HG03575 (cell line): ENCODE measurements around the gene SAP30BP.
"Not testable (repeated sequence)": the region's sequence is repeated elsewhere in the genome, so short reads cannot be mapped to it uniquely, and the experiment has no call there.

ENCODE experiments used
- ATAC-seq: cut with Tn5 transposase; IDR thresholded peaks from one replicate; pipeline ENCODE4 v1.9.1; 2021; ENCODE audit not compliant: unreplicated experiment, insufficient number of reproducible peaks, low FRiP score; ENCODE audit errors: extremely low read depth

Gene SAP30BP

DNA sequence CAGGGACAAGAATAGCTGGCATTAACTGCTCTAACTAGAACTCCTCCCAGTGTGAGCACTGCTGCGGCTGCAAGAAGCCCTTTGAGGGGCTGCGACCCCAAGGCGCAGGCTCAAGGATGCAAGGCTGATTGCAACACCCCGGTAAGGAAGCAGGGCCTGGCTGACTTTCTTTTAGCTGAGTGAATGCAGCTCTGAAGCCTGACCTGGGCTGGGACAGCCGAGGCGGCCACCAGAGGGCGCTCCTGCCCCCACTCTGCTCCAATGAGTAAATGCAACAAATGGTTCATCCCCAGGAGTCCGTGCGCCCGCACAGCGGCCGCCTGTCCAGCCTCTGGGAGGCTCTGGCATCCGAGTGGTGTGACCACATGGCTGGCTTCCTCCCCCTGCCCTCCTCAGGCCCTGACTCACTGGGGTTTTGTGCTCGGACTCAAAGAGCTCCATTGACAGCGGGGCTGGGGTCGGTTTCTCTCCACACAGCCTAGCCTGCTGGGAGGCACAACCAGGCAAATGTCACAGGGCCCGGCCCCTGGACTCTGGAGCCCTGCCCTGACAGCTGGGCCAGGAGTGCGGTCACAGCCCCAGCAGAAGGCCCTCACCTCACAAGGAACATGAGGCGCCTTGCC is 34.2 kb upstream of the SAP30BP start, which contains the start of gene SMIM5:
Gene SMIM5, plus strand, starts transcription at position 572 of the 623 bp plus-strand sequence. CDS start 6,768 bp downstream, outside the sequence.
- no peak for ATAC-seq

DNA sequence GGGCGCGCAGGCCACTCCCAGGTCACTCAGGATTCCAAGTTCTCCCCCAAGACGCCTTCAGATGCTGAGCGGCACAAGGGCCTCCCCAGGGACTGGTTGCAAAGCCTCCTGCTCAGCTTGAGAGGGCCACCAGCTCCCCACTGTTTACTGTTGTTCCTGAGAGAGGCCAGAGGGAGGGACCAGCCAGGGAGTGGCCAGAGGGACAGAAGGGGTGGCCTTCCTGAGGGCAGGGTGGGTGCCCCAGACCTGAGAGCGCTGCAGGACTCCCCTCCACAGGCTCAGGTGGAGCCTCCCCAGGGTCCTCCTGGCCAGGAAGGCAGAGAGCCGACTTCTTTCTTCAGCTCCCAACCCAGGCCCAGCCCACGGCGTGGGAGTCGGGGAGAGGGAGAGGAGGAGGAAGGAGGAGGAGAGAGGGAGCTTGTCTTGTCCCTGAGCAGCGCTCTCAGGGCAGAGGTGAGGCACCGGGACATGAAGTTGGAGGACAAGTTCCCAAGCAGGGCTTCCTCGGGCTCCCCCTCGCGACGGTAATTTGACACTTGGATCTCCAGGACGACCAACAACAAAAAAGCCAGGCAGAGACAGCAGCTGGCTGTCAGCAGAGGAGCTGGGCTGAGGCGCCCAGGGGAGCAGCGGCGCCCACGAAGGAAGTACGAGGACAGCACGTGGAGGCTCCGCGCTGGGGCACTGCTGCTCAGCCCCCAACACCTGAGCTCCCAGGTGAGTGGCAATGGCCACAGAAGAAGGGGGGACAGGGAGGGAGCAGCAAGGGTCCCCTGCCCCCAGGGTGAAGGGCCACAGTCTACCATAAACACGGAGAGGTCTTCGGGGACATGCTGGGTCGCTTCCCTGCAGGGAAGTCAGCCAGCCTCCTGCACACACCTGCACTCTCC is 33.4 kb upstream of the SAP30BP start:
- ATAC-seq = no peak

- ATAC-seq = no peak
These were observed 32.8 kb upstream of the SAP30BP start for GRCh38 chr17:75634376-75634740.

- ATAC-seq = no peak
These were observed 32.2 kb upstream of the SAP30BP start for GRCh38 chr17:75634754-75635609.

- no peak for ATAC-seq
These were observed 31.4 kb upstream of the SAP30BP start for GRCh38 chr17:75635610-75636202.

DNA sequence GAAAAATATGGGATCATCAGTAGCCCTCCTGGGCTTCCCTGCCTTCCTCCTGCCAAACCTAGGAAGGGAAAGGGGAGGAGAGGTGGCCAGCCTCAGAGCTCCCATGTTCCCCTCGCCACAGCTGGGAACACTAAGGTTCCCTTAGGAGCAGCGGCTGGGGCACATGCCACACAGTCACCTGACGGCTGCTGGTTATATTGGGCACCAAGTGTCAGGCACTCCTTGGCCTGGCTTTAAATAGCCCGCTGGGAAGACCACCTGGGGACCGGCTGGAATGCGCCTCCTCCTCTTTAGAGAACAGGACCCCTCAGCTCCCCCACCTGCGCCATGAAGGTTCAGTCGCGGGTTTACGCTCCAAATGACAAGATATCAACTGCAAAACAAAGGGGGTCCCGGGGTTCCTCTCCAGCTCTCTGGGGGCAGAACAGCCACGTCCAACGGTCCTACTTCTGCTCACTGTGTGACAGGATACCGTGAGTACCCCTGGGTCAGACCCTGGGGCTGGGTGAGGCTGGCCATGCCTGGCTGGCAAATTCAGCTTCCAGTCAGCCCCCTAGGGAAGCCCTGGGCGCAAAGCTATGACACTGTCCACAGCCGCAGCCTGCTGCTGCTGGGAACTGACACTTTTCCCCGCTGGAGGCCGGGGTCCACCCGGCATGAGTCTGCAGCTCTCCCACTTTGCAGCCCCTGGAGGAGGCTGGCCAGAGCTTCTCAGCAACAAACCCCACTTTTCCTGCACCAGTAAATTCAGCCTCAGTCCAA is 30.6 kb upstream of the SAP30BP start:
- no peak for ATAC-seq

DNA sequence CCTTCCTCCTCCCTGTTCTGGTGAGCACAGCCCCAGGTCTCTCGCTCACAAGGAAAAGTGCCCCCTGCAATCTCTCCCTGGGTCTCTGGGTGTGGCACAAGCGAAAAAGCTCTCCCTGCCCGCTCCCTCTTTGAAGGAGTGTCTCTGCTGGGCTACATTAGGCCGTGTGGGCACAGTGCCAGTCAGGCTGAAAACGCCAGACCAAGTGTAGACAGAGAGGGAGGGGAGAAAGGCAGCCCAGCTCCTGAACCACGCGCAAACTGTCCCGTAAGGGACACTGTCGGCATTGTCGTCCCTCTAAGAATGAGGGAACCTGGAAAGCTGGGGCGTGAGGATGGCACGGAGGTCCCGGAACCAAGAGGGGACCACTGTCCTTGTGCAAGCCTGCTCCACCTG is 30.0 kb upstream of the SAP30BP start:
- no peak for ATAC-seq

DNA sequence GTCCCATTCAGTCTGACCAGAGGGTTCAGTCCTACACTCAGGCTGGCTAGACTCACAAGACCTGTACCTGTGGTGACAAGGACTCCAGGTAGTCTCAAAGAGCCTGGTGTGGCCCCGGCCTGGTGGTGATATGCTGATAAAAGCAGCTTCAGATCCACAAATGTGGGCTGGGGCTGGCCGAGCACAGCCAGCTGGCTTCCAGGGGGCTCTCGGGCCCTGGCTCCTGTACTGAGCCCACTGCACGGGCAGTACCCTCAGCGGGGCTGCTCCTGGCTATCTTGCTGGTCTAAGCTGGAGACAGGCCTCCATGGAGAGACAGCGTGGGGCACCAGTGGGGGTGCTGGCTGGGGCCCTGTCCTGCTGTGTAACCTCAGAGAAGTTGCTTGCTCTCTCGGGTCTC is 29.6 kb upstream of the SAP30BP start:
- ATAC-seq = no peak

- ATAC-seq = not testable (repeated sequence)
These were observed 29.1 kb upstream of the SAP30BP start for GRCh38 chr17:75638039-75638438.

- no peak for ATAC-seq
These were observed 28.2 kb upstream of the SAP30BP start for GRCh38 chr17:75638893-75639292.

- no peak for ATAC-seq
These were observed 27.8 kb upstream of the SAP30BP start for GRCh38 chr17:75639327-75639726.

GRCh38 chr17:75639771-75640555 is 27.2 kb upstream of the SAP30BP start:
- no peak for ATAC-seq

DNA sequence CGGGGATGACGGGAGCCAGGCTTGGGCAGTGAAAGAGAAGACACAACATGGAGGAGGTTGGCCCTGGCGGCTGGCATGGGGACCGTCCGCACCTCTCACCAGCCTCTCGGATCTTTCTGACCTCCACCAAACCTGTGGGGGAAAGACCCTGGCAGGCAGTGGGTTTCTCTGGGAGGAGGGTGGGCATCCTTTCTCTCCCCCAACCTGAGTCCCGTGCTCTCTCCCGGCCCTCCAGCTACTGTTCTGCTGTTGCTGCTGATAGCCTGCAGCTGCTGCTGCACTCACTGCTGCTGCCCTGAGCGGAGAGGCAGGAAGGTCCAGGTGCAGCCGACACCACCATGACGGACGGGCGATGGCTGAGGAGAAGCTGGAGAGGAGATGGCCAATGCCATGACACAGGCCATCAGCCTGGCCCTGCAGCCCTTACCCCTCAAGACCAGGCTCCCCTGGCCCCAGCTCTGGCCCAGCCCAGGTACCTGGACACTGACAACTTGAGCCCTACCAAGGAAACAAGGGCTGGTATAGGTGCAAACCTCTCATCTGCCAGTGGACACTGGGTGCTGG is 26.5 kb upstream of the SAP30BP start:
- no peak for ATAC-seq

DNA sequence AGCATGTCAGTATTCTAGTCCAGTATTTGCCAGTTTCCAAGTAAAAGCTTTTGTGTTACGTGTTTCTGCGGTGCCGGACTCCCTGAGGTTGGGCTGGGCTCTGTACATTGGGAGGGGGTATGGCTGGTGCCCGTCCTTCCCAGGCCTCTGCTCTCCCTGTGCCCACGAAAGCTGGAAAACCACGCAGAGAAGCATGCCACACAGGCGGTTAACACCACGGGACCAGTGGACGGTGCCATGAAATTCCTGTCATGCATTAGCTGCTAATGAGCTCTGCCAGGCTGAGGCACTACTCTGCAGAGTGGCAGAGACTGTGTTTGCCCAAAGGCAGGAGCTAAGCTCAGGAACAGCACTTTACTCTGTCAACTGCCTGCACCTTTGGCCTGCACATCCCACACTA is 25.8 kb upstream of the SAP30BP start:
- ATAC-seq = no peak

GRCh38 chr17:75642182-75642783 is 24.9 kb upstream of the SAP30BP start:
- ATAC-seq = no peak

- no peak for ATAC-seq
These were observed 24.1 kb upstream of the SAP30BP start for GRCh38 chr17:75642784-75643642.
